Measurements from ENCODE around the gene RPGRIP1L. TPM values are rescaled to one million over a fixed set of nuclear protein-coding genes. Genes with fewer than 3 reads are reported as not detected.

The RPGRIP1L gene
- total and polyA plus RNA-seq, 2 of the 8 experiments (the other 6 are each of a cell fraction or from before 2014, with no cell fraction given) = 4.0 to 13.7 TPM

DNA sequence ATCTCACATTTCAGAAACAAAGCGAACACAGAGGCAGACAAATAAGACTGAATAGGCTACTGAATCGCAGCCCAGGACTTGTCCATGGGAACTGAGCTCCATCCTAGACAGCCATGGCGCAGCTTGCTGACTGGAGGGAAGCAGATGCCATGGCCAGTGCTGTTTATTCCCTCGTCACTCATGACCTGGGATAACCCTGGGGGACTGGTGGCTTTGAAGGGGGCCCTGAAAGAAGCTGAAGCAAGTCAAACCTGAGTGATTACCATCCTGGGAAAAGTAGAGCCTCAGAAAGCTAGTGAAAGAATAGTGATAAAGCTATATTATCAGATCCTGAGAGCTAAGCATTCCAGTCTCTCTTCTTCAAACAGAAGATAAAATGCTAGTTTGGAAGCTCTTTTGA is 94.1 kb downstream of the RPGRIP1L start (continued):
- TF ChIP-seq, protein P1, sequence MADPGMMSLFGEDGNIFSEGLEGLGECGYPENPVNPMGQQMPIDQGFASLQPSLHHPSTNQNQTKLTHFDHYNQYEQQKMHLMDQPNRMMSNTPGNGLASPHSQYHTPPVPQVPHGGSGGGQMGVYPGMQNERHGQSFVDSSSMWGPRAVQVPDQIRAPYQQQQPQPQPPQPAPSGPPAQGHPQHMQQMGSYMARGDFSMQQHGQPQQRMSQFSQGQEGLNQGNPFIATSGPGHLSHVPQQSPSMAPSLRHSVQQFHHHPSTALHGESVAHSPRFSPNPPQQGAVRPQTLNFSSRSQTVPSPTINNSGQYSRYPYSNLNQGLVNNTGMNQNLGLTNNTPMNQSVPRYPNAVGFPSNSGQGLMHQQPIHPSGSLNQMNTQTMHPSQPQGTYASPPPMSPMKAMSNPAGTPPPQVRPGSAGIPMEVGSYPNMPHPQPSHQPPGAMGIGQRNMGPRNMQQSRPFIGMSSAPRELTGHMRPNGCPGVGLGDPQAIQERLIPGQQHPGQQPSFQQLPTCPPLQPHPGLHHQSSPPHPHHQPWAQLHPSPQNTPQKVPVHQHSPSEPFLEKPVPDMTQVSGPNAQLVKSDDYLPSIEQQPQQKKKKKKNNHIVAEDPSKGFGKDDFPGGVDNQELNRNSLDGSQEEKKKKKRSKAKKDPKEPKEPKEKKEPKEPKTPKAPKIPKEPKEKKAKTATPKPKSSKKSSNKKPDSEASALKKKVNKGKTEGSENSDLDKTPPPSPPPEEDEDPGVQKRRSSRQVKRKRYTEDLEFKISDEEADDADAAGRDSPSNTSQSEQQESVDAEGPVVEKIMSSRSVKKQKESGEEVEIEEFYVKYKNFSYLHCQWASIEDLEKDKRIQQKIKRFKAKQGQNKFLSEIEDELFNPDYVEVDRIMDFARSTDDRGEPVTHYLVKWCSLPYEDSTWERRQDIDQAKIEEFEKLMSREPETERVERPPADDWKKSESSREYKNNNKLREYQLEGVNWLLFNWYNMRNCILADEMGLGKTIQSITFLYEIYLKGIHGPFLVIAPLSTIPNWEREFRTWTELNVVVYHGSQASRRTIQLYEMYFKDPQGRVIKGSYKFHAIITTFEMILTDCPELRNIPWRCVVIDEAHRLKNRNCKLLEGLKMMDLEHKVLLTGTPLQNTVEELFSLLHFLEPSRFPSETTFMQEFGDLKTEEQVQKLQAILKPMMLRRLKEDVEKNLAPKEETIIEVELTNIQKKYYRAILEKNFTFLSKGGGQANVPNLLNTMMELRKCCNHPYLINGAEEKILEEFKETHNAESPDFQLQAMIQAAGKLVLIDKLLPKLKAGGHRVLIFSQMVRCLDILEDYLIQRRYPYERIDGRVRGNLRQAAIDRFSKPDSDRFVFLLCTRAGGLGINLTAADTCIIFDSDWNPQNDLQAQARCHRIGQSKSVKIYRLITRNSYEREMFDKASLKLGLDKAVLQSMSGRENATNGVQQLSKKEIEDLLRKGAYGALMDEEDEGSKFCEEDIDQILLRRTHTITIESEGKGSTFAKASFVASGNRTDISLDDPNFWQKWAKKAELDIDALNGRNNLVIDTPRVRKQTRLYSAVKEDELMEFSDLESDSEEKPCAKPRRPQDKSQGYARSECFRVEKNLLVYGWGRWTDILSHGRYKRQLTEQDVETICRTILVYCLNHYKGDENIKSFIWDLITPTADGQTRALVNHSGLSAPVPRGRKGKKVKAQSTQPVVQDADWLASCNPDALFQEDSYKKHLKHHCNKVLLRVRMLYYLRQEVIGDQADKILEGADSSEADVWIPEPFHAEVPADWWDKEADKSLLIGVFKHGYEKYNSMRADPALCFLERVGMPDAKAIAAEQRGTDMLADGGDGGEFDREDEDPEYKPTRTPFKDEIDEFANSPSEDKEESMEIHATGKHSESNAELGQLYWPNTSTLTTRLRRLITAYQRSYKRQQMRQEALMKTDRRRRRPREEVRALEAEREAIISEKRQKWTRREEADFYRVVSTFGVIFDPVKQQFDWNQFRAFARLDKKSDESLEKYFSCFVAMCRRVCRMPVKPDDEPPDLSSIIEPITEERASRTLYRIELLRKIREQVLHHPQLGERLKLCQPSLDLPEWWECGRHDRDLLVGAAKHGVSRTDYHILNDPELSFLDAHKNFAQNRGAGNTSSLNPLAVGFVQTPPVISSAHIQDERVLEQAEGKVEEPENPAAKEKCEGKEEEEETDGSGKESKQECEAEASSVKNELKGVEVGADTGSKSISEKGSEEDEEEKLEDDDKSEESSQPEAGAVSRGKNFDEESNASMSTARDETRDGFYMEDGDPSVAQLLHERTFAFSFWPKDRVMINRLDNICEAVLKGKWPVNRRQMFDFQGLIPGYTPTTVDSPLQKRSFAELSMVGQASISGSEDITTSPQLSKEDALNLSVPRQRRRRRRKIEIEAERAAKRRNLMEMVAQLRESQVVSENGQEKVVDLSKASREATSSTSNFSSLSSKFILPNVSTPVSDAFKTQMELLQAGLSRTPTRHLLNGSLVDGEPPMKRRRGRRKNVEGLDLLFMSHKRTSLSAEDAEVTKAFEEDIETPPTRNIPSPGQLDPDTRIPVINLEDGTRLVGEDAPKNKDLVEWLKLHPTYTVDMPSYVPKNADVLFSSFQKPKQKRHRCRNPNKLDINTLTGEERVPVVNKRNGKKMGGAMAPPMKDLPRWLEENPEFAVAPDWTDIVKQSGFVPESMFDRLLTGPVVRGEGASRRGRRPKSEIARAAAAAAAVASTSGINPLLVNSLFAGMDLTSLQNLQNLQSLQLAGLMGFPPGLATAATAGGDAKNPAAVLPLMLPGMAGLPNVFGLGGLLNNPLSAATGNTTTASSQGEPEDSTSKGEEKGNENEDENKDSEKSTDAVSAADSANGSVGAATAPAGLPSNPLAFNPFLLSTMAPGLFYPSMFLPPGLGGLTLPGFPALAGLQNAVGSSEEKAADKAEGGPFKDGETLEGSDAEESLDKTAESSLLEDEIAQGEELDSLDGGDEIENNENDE (IDR thresholded peaks at IDR 0.05; ENCODE audit: insufficient replicate concordance, low read length) = no peak
- TF ChIP-seq BRCA1 (IDR thresholded peaks at IDR 0.05; ENCODE audit: low read depth, low read length) = no peak
- TF ChIP-seq SIN3A (conservative IDR thresholded peaks at IDR 0.05 in 1 of 2, IDR thresholded peaks at IDR 0.05 in 1 of 2; ENCODE audit: low read depth in 1 of 2, low read length in 2 of 2) = no peak
- TF ChIP-seq, protein P2, sequence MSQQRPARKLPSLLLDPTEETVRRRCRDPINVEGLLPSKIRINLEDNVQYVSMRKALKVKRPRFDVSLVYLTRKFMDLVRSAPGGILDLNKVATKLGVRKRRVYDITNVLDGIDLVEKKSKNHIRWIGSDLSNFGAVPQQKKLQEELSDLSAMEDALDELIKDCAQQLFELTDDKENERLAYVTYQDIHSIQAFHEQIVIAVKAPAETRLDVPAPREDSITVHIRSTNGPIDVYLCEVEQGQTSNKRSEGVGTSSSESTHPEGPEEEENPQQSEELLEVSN (IDR thresholded peaks at IDR 0.05) = no peak
- TF ChIP-seq TAF1 (IDR thresholded peaks at IDR 0.05; ENCODE audit: low read depth, low read length) = no peak
- no peak for TF ChIP-seq SRF (IDR thresholded peaks at IDR 0.05; ENCODE audit: low read depth, low read length)
- no peak for TF ChIP-seq RAD21 (IDR thresholded peaks at IDR 0.05 in 1 of 2, conservative IDR thresholded peaks at IDR 0.05 in 1 of 2; ENCODE audit: low read depth in 2 of 2, low read length in 2 of 2)
- TF ChIP-seq SUZ12 (IDR thresholded peaks at IDR 0.05; ENCODE audit: low read length) = no peak
- TF ChIP-seq, protein P3, sequence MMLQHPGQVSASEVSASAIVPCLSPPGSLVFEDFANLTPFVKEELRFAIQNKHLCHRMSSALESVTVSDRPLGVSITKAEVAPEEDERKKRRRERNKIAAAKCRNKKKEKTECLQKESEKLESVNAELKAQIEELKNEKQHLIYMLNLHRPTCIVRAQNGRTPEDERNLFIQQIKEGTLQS (IDR thresholded peaks at IDR 0.05; ENCODE audit: insufficient read depth, low read depth, low read length) = no peak
- no peak for TF ChIP-seq EGR1 (IDR thresholded peaks at IDR 0.05; ENCODE audit: borderline replicate concordance, low read depth, low read length)

Measured in H1 (cell line).